EL (cell line): Measurements from ENCODE around the gene THOC6.
"Not testable (repeated sequence)": the region's sequence is repeated elsewhere in the genome, so short reads cannot be mapped to it uniquely, and the experiment has no call there.

Source experiments
- DNase-seq: peaks from one replicate; pipeline ENCODE4 v3.0.0-alpha.2; 2016

The THOC6 gene

GRCh38 chr16:3057181-3058138, 33.6 kb downstream of the THOC6 start:
- DNase-seq, result no peak

GRCh38 chr16:3058139-3059030, 34.5 kb downstream of the THOC6 start:
- peak; percentile 41 for DNase-seq

GRCh38 chr16:3059041-3059722, 35.3 kb downstream of the THOC6 start:
- DNase-seq, result peak; percentile 92

- no peak for DNase-seq
Observed at GRCh38 chr16:3059723-3060242, 35.9 kb downstream of the THOC6 start.

- DNase-seq, result no peak
Observed at GRCh38 chr16:3060339-3061127, 36.7 kb downstream of the THOC6 start.

- DNase-seq, result no peak
Observed at GRCh38 chr16:3062553-3062952, 38.7 kb downstream of the THOC6 start.

- no peak for DNase-seq
Observed at GRCh38 chr16:3063625-3064386, 40.0 kb downstream of the THOC6 start.

GRCh38 chr16:3065069-3065741, 41.4 kb downstream of the THOC6 start, which contains the start of gene IL32:
Gene IL32, plus strand, starts transcription at chr16:3065640. Its CDS starts 172 bp downstream, at chr16:3065812.
- peak; percentile 84 for DNase-seq

- no peak for DNase-seq
Observed at GRCh38 chr16:3065742-3066439, 42.1 kb downstream of the THOC6 start.

- no peak for DNase-seq
Observed at GRCh38 chr16:3066440-3066748, 42.6 kb downstream of the THOC6 start.

GRCh38 chr16:3068487-3068886, 44.7 kb downstream of the THOC6 start:
- DNase-seq, result no peak

- not testable (repeated sequence) for DNase-seq
Observed at GRCh38 chr16:3069146-3069545, 45.3 kb downstream of the THOC6 start.

GRCh38 chr16:3070608-3071111, 46.8 kb downstream of the THOC6 start:
- DNase-seq, result no peak

- no peak for DNase-seq
Observed at GRCh38 chr16:3071655-3072054, 47.8 kb downstream of the THOC6 start.

- not testable (repeated sequence) for DNase-seq
Observed at GRCh38 chr16:3072148-3072547, 48.3 kb downstream of the THOC6 start.

- not testable (repeated sequence) for DNase-seq
Observed at GRCh38 chr16:3072576-3073263, 48.9 kb downstream of the THOC6 start.

GRCh38 chr16:3073448-3073847, 49.6 kb downstream of the THOC6 start:
- DNase-seq, result no peak

GRCh38 chr16:3074860-3075522, 51.2 kb downstream of the THOC6 start:
- no peak for DNase-seq
